H9 (cell line): ENCODE results near the gene HYPK. TPM values are rescaled to one million over a fixed set of nuclear protein-coding genes. Genes with fewer than 3 reads are reported as not detected.
"Not testable (repeated sequence)": the region's sequence is repeated elsewhere in the genome, so short reads cannot be mapped to it uniquely, and the experiment has no call there.

Experiments
- DNase-seq: peaks from one replicate; pipeline ENCODE4 v3.0.0-alpha.2; 2017
- H2AFZ ChIP-seq: one replicate; pipeline ENCODE4 v1.6.1; 2013; ENCODE audit warnings: mild to moderate bottlenecking, low read length, control low read depth, moderate library complexity
- H2AK5ac ChIP-seq: 2 replicates; pipeline ENCODE4 v1.6.1; 2013; ENCODE audit warnings: low read length, control low read depth, mixed read lengths; ENCODE audit not compliant: insufficient read length
- H2BK120ac ChIP-seq: one replicate; pipeline ENCODE4 v1.6.1; 2013; ENCODE audit warnings: low read depth, mild to moderate bottlenecking, low read length, control low read depth, inconsistent platforms; ENCODE audit not compliant: poor library complexity, severe bottlenecking
- H2BK12ac ChIP-seq: 2 replicates; pipeline ENCODE4 v1.6.1; 2013; ENCODE audit warnings: low read length, control low read depth, mixed read lengths, low read depth; ENCODE audit not compliant: insufficient read length
- H2BK15ac ChIP-seq: 2 replicates; pipeline ENCODE4 v1.6.1; 2013; ENCODE audit warnings: low read depth, low read length, control low read depth
- H2BK20ac ChIP-seq: one replicate; pipeline ENCODE4 v1.6.1; 2013; ENCODE audit warnings: low read depth, mild to moderate bottlenecking, low read length, control low read depth, inconsistent platforms; ENCODE audit not compliant: poor library complexity, severe bottlenecking
- H2BK5ac ChIP-seq: 2 replicates; pipeline ENCODE4 v1.6.1; 2013; ENCODE audit warnings: low read length, control low read depth, mixed read lengths; ENCODE audit not compliant: insufficient read length
- H3K14ac ChIP-seq: 2 replicates; pipeline ENCODE4 v1.6.1; 2013; ENCODE audit warnings: low read length, control low read depth; ENCODE audit not compliant: insufficient read depth
- H3K18ac ChIP-seq: 2 replicates; pipeline ENCODE4 v1.6.1; 2013; ENCODE audit warnings: low read depth, mild to moderate bottlenecking, mixed read lengths, low read length, control low read depth; ENCODE audit not compliant: insufficient read length
- H3K23ac ChIP-seq: 2 replicates; pipeline ENCODE4 v1.6.1; 2013; ENCODE audit warnings: low read length, control low read depth, mixed read lengths, low read depth; ENCODE audit not compliant: insufficient read length
- H3K23me2 ChIP-seq: 2 replicates; pipeline ENCODE4 v1.6.1; 2013; ENCODE audit warnings: low read depth, mild to moderate bottlenecking, mixed read lengths, low read length, control low read depth; ENCODE audit not compliant: insufficient read length, poor library complexity, severe bottlenecking
- H3K27ac ChIP-seq: 2 replicates; pipeline ENCODE4 v1.5.1; 2013; ENCODE audit warnings: low read length, control low read depth, mixed read lengths, low read depth; ENCODE audit not compliant: insufficient read length
- H3K27me3 ChIP-seq: 2 replicates; pipeline ENCODE4 v1.6.1; 2013; ENCODE audit warnings: low read length, control low read depth, inconsistent platforms; ENCODE audit not compliant: insufficient read depth
- H3K4ac ChIP-seq: 2 replicates; pipeline ENCODE4 v1.6.1; 2013; ENCODE audit warnings: low read depth, mild to moderate bottlenecking, control low read depth, inconsistent platforms, low read length, moderate library complexity
- H3K4me1 ChIP-seq: 2 replicates; pipeline ENCODE4 v1.6.1; 2013; ENCODE audit warnings: low read length, control low read depth, inconsistent platforms; ENCODE audit not compliant: insufficient read depth
- H3K4me2 ChIP-seq: 2 replicates; pipeline ENCODE4 v1.6.1; 2013; ENCODE audit warnings: low read length, control low read depth, mixed read lengths; ENCODE audit not compliant: insufficient read length, insufficient read depth
- H3K56ac ChIP-seq: 2 replicates; pipeline ENCODE4 v1.6.1; 2013; ENCODE audit warnings: low read depth, mild to moderate bottlenecking, mixed read lengths, low read length, control low read depth; ENCODE audit not compliant: insufficient read length
- H3K79me1 ChIP-seq: 2 replicates; pipeline ENCODE4 v1.6.1; 2013; ENCODE audit warnings: low read depth, mild to moderate bottlenecking, moderate library complexity, low read length, control low read depth, inconsistent platforms; ENCODE audit not compliant: insufficient read depth, poor library complexity, severe bottlenecking
- H3K79me2 ChIP-seq: 2 replicates; pipeline ENCODE4 v1.6.1; 2013; ENCODE audit warnings: low read length, control low read depth, inconsistent platforms; ENCODE audit not compliant: insufficient read depth
- H3K9ac ChIP-seq: 2 replicates; pipeline ENCODE4 v1.6.1; 2013; ENCODE audit warnings: low read length, control low read depth, mixed read lengths; ENCODE audit not compliant: insufficient read length; ENCODE audit errors: extremely low read depth
- H3K9me3 ChIP-seq: one replicate; pipeline ENCODE4 v1.6.1; 2013; ENCODE audit warnings: low read depth, low read length, inconsistent platforms; ENCODE audit not compliant: control insufficient read depth
- H3T11ph ChIP-seq: one replicate; pipeline ENCODE4 v1.6.1; 2013; ENCODE audit warnings: mild to moderate bottlenecking, low read length, control low read depth, inconsistent platforms
- H4K20me1 ChIP-seq: one replicate; pipeline ENCODE4 v1.6.1; 2013; ENCODE audit not compliant: control insufficient read depth, insufficient read length, insufficient read depth
- H4K5ac ChIP-seq: 2 replicates; pipeline ENCODE4 v1.6.1; 2013; ENCODE audit warnings: low read depth, mild to moderate bottlenecking, mixed read lengths, low read length, control low read depth; ENCODE audit not compliant: insufficient read length
- H4K8ac ChIP-seq: replicated peaks from 2 replicates; pipeline ENCODE4 v1.6.1; 2013; ENCODE audit warnings: low read length, control low read depth, mixed read lengths, low read depth; ENCODE audit not compliant: insufficient read length
- H4K91ac ChIP-seq: 2 replicates; pipeline ENCODE4 v1.6.1; 2013; ENCODE audit warnings: low read depth, mild to moderate bottlenecking, moderate library complexity, mixed read lengths, low read length, control low read depth; ENCODE audit not compliant: insufficient read length
- H3K27ac Mint-ChIP-seq, 3 experiments: 2 replicates in 2 of 3; 3 replicates in 1 of 3; pipeline ENCODE4 v1.8.0; 2020 to 2021; ENCODE audit warnings: mixed read lengths in 3 of 3, mild to moderate bottlenecking in 1 of 3, moderate library complexity in 1 of 3
- H3K27me3 Mint-ChIP-seq: 2 replicates; pipeline ENCODE4 v1.8.0; 2021; ENCODE audit warnings: low read depth, mild to moderate bottlenecking, moderate library complexity, mixed read lengths
- H3K36me3 Mint-ChIP-seq, 3 experiments: 2 replicates in 2 of 3; 3 replicates in 1 of 3; pipeline ENCODE4 v1.8.0; 2020 to 2021; ENCODE audit warnings: low read depth in 3 of 3, mixed read lengths in 3 of 3; ENCODE audit not compliant: insufficient read depth in 1 of 3
- H3K4me1 Mint-ChIP-seq, 2 experiments: 2 replicates each; pipeline ENCODE4 v1.8.0; 2020; ENCODE audit warnings: mixed read lengths in 2 of 2
- H3K4me3 Mint-ChIP-seq, 2 experiments: 2 replicates in 1 of 2; 3 replicates in 1 of 2; pipeline ENCODE4 v1.8.0; 2020 to 2021; ENCODE audit warnings: mild to moderate bottlenecking in 2 of 2, mixed read lengths in 2 of 2, moderate library complexity in 1 of 2
- H3K9me3 Mint-ChIP-seq, 2 experiments: 2 replicates in 1 of 2; 3 replicates in 1 of 2; pipeline ENCODE4 v1.8.0; 2020; ENCODE audit warnings: mild to moderate bottlenecking in 2 of 2, mixed read lengths in 2 of 2, moderate library complexity in 1 of 2
- CTCF ChIP-seq: fragments of 200-600 bp; sonication (generic); conservative IDR thresholded peaks from 3 replicates; pipeline ENCODE4 v1.8.0; 2021; ENCODE audit warnings: antibody characterized with exemption, mild to moderate bottlenecking
- WGBS: extraction: QIAGEN DNeasy Blood & Tissue Kit; methylation state at CpG from one replicate; pipeline ENCODE4 v1.1.7; 2013; ENCODE audit warnings: missing lambda C conversion rate, low lambda C conversion rate, mixed read lengths; ENCODE audit not compliant: insufficient read length; ENCODE audit errors: extremely low coverage; 5-methylcytosine and 5-hydroxymethylcytosine counted together
- total RNA-seq: library from RNA; stranded (reverse); gene quantifications from 2 replicates; pipeline ENCODE4 v1.2.1, GENCODE V29; 2021

Gene HYPK
- total RNA-seq, 1 experiment from 2014 or later: 25.4 TPM

GRCh38 chr15:43799945-43800285, 484 bp upstream of the HYPK start, which contains the start of gene SERINC4:
Gene SERINC4, minus strand, starts transcription at chr15:43800220. Its CDS starts 234 bp downstream, at chr15:43799986.
- Histone ChIP-seq H3K27ac (no peak within 1 kb of the TSS), H3K9ac (peak within 1 kb of the TSS; percentile 82), H4K20me1 (no peaks in the 10 kb centered on the region), H2AFZ (no peak within 1 kb of the TSS), H3K14ac (peak within 1 kb of the TSS; percentile 41; the same call in 1 of the 2 replicates), H2AK5ac (no peak within 1 kb of the TSS), H3K23ac (no peak within 1 kb of the TSS), H3K27me3 (no peaks in the 10 kb centered on the region), H3K56ac (no peak within 1 kb of the TSS), H3K79me2 (no peaks in the 10 kb centered on the region), H2BK120ac (no peak within 1 kb of the TSS), H4K8ac (no peak within 1 kb of the TSS), H3T11ph (no peak within 1 kb of the TSS), H3K4ac (no peak within 1 kb of the TSS), H2BK20ac (no peak within 1 kb of the TSS), H3K23me2 (peaks cover 4% of the 10 kb centered on the region), H3K9me3 (no peaks in the 10 kb centered on the region), H3K4me1 (peaks cover 7% of the 10 kb centered on the region; the same call in 1 of the 2 replicates), H3K18ac (no peak within 1 kb of the TSS), H3K79me1 (no peaks in the 10 kb centered on the region), H4K91ac (no peak within 1 kb of the TSS), H3K4me2 (peak within 1 kb of the TSS; percentile 99), H4K5ac (no peak within 1 kb of the TSS), H2BK15ac (no peak within 1 kb of the TSS), H2BK12ac (no peak within 1 kb of the TSS), H2BK5ac (no peak within 1 kb of the TSS)
- Mint-ChIP-seq H3K27me3 (no peaks in the 10 kb centered on the region; the same call in 1 of the 2 replicates), H3K36me3 (peaks cover 41 to 81% (median 55%) of the 10 kb centered on the region in 3 experiments), H3K9me3 (no peaks in the 10 kb centered on the region), H3K4me3 (peak within 1 kb of the TSS; percentile 99), H3K27ac (peak within 1 kb of the TSS; percentile 97 to 100 (median 98)), H3K4me1 (peaks cover 54 to 59% of the 10 kb centered on the region in 2 experiments)
- TF ChIP-seq CTCF: no peak
- no CpG with 5 or more reads among the region's 8 CpGs for WGBS
- no peak for DNase-seq

- not testable (repeated sequence) for H2BK20ac ChIP-seq, H4K20me1 ChIP-seq, H3K27me3 ChIP-seq, H3K9me3 Mint-ChIP-seq, H4K8ac ChIP-seq, H3T11ph ChIP-seq, H2AK5ac ChIP-seq, H2BK5ac ChIP-seq, H2BK15ac ChIP-seq, H4K91ac ChIP-seq, H3K9ac ChIP-seq, H3K23me2 ChIP-seq, H3K27ac Mint-ChIP-seq, H2BK120ac ChIP-seq, H3K9me3 ChIP-seq, H3K4me1 ChIP-seq, H2BK12ac ChIP-seq, H3K4ac ChIP-seq, H3K18ac ChIP-seq, H3K4me2 ChIP-seq, DNase-seq, H3K27me3 Mint-ChIP-seq, H4K5ac ChIP-seq, H3K79me1 ChIP-seq, H3K14ac ChIP-seq, H3K27ac ChIP-seq, H3K4me3 Mint-ChIP-seq, H3K56ac ChIP-seq, H2AFZ ChIP-seq, H3K23ac ChIP-seq, H3K79me2 ChIP-seq
- Mint-ChIP-seq H3K36me3 (peaks cover 51 to 84% (median 65%) of the 10 kb centered on the region in 3 experiments), H3K4me1 (peaks cover 31 to 34% of the 10 kb centered on the region in 2 experiments)
- WGBS: no CpG with 5 or more reads among the region's 7 CpGs
Observed at GRCh38 chr15:43802676-43803075, 2.3 kb downstream of the HYPK start.
